Activated gamma-delta T cell (primary cell): ENCODE measurements around the gene SLC10A6.

ENCODE experiments used
- DNase-seq: peaks from one replicate; lab custom pipeline; 2025; lab: John Stamatoyannopoulos, UW

SLC10A6 gene

DNA sequence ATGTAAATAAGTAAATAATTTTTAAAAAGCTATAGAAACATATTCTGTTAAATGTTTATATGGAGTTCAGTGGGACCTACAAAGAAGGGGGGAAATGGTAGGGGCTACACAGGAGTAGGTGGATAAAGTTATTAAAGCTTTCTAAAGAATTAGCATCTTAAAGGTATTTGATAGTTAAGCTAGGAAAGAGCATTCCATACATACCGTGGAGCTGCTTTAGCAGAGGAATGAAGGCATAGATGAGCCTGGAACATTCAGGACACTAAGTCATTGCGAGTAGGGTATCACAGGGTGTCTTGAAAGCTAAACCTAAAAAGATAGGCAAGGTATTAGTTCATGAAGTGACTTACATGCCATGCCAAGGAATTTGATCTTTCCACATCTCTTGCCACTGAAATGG lies 60.4 kb downstream of the SLC10A6 start:
- no peak for DNase-seq

- no peak for DNase-seq
Measured at GRCh38 chr4:86778175-86778574, 71.0 kb downstream of the SLC10A6 start.

- DNase-seq: no peak
Measured at GRCh38 chr4:86775061-86775460, 74.1 kb downstream of the SLC10A6 start.
